PFSK-1 (cell line): Measurements from ENCODE around the gene HSPA12A.

ENCODE experiments used
- POLR2AphosphoS5 ChIP-seq: IDR thresholded peaks from 2 replicates; pipeline ENCODE4 v1.6.1; 2012; ENCODE audit warnings: low read depth, mild to moderate bottlenecking, control low read depth, low read length, moderate library complexity
- REST ChIP-seq, 2 experiments: IDR thresholded peaks; 2 replicates each; pipeline versions ENCODE4 v1.6.1 to v1.8.0; 2011 to 2012; ENCODE audit warnings: low read depth in 2 of 2, low read length in 2 of 2, control low read depth in 1 of 2, inconsistent platforms in 1 of 2, mild to moderate bottlenecking in 1 of 2, moderate library complexity in 1 of 2; ENCODE audit not compliant: insufficient read depth in 1 of 2
- SIN3A ChIP-seq: IDR thresholded peaks from 2 replicates; pipeline ENCODE4 v1.6.1; 2012; ENCODE audit warnings: mild to moderate bottlenecking, low read length, moderate library complexity, borderline replicate concordance; ENCODE audit not compliant: insufficient read depth
- TAF1 ChIP-seq: IDR thresholded peaks from 2 replicates; pipeline ENCODE4 v1.6.1; 2012; ENCODE audit warnings: low read length, control low read depth, borderline replicate concordance; ENCODE audit not compliant: insufficient read depth

- TF ChIP-seq REST (IDR thresholded peaks at IDR 0.05; ENCODE audit: insufficient read depth in 1 of 2, low read depth in 2 of 2, low read length in 2 of 2) (no peak), SIN3A (no peak), TAF1 (no peak), POLR2AphosphoS5 (no peak)
Observed at GRCh38 chr10:116771101-116771958, 29.0 kb upstream of the HSPA12A start.
